Upper lobe of right lung (tissue), 1 donor: ENCODE measurements around the gene CTSK. TPM values are rescaled to one million over a fixed set of nuclear protein-coding genes. Genes with fewer than 3 reads are reported as not detected.
A peak's percentile ranks its signal among the peaks of the same experiment; 100 is the strongest.

Experiments used
- ATAC-seq: fragments of 200-7000 bp; cut with Tn5 transposase; one replicate; pipeline ENCODE4 v1.9.1; 2020; ENCODE audit warnings: mild to moderate bottlenecking, moderate library complexity
- DNase-seq: peaks from one replicate; pipeline ENCODE4 v3.0.0-alpha.2; 2020
- H3K27ac ChIP-seq: fragments of 200-600 bp; one replicate; pipeline ENCODE4 v1.8.0; 2022
- H3K27me3 ChIP-seq: fragments of 200-600 bp; one replicate; pipeline ENCODE4 v1.8.0; 2022; ENCODE audit warnings: mild to moderate bottlenecking
- H3K36me3 ChIP-seq: fragments of 200-600 bp; one replicate; pipeline ENCODE4 v1.8.0; 2022
- H3K4me1 ChIP-seq: fragments of 200-600 bp; one replicate; pipeline ENCODE4 v1.8.0; 2022
- H3K4me3 ChIP-seq: fragments of 200-600 bp; one replicate; pipeline ENCODE4 v1.8.0; 2022; ENCODE audit warnings: mild to moderate bottlenecking
- H3K9me3 ChIP-seq: fragments of 200-600 bp; one replicate; pipeline ENCODE4 v1.8.0; 2022
- CTCF ChIP-seq: fragments of 200-600 bp; IDR thresholded peaks from one replicate; pipeline ENCODE4 v1.8.0; 2022; ENCODE audit warnings: antibody characterized with exemption
- intact Hi-C: fragments of 100-400 bp; cut with DNase I; formaldehyde crosslinking; loops from one replicate; pipeline ENCODE4 v1.11.0; 2022
- total RNA-seq: library from RNA; stranded (reverse); fragmentation: NEBNext Ultra II Directional; extraction: Animal tissue kit (Norgen Biotek cat#: 25700); gene quantifications from one replicate; pipeline ENCODE4 v1.2.1, GENCODE V29; 2021
- donor health status: DM: no; HTN: yes; CAD: no; lungs with severe emphysema.

CTSK gene
- total RNA-seq, 1 donor from 2014 or later = 35.5 TPM

GRCh38 chr1:150826299-150826698 lies 18.2 kb upstream of the CTSK start:
- ATAC-seq (no peak), DNase-seq (no peak)
- H3K4me3 ChIP-seq = no peak overlapping the region
- no peaks in the 10 kb centered on the region for H3K9me3 ChIP-seq
- H3K36me3 ChIP-seq = peaks cover 96% of the 10 kb centered on the region
- no peak for TF ChIP-seq CTCF
- H3K27ac ChIP-seq = no peak overlapping the region
- intact Hi-C loops = no loop called here
- no peaks in the 10 kb centered on the region for H3K4me1 ChIP-seq
- H3K27me3 ChIP-seq = no peaks in the 10 kb centered on the region

DNA sequence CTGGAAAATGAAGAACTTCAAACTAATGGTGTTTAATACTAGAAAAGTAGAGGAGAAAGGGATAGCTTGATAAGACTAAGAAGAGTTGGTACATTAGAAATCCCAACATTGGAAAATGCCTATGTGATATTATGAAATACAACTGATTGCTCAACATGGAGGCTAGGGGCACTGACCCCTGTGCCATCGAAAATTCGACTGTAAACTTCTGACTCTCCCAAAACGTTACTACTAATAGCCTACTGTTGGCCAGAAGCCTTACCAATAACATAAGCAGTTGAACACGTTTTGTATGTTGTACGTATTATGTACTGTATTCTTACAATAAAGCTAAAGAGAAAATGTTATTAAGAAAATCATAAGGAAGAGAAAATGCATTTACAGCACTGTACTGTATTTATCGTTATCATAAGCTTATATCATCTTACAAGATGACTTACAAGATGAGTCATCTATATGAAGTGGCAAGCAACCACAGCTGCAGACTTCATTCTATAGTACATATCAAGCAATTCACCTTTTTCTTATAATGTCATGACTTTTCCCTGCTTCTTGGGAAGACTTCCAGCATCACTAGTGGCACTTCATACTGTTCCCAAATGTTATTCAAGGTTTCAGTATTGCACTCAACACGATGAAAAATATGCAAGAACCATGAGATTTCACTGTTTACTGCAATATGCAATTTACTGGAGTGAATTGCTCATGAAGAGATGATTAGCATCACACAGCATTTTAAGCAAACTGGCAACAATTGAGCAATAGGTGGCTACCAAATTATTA lies 12.9 kb upstream of the CTSK start:
- H3K4me1 ChIP-seq = no peaks in the 10 kb centered on the region
- TF ChIP-seq CTCF = no peak
- ATAC-seq (no peak), DNase-seq (no peak)
- H3K4me3 ChIP-seq = no peak overlapping the region
- H3K9me3 ChIP-seq = no peaks in the 10 kb centered on the region
- H3K27ac ChIP-seq = no peak overlapping the region
- H3K36me3 ChIP-seq = peaks cover 95% of the 10 kb centered on the region
- no peaks in the 10 kb centered on the region for H3K27me3 ChIP-seq
- intact Hi-C loops = no loop called here

GRCh38 chr1:150815871-150816270 lies 7.8 kb upstream of the CTSK start:
- no peak for TF ChIP-seq CTCF
- intact Hi-C loops = no loop called here
- Histone ChIP-seq H3K27ac (no peak overlapping the region), H3K4me1 (no peaks in the 10 kb centered on the region), H3K36me3 (peaks cover 99% of the 10 kb centered on the region), H3K4me3 (no peak overlapping the region), H3K9me3 (no peaks in the 10 kb centered on the region), H3K27me3 (no peaks in the 10 kb centered on the region)
- DNase-seq = no peak
- ATAC-seq = no peak

DNA sequence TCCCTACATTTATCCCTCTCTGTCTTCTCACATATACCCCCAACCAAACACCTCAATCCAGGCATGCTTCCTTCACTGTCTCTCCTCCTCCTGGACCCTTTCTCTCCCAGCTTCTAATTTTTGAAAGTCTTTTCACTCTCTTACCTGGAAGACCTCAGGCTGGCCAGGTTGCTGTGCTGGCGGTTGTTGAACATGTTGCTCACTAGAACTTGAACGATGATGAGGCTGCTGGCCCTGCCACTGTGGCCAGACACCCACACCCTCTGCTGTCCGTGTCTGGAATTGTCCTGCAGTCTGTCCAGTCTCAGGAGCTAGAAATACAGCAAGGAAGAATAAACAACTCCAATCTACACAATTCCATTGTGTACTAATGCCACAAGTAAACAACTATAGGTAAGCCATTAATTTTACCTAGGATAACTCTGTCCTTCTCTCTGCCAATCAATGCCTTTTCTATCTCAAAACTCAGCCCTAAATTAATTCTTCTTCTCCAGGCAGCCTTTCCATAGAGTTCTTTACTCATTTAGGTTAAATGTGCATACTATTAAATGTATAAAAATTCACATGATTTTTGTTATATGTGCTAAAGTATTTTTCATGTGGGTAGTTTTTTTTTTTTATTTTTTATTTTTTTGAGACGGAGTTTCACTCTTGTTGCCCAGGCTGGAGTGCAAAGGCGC lies 5.1 kb upstream of the CTSK start:
- H3K36me3 ChIP-seq = peaks cover 78% of the 10 kb centered on the region

GRCh38 chr1:150810958-150811659 lies 3.0 kb upstream of the CTSK start:
- DNase-seq = no peak
- Histone ChIP-seq H3K4me3 (no peak overlapping the region), H3K36me3 (peaks cover 57% of the 10 kb centered on the region), H3K27ac (no peak overlapping the region), H3K4me1 (no peaks in the 10 kb centered on the region), H3K9me3 (no peaks in the 10 kb centered on the region), H3K27me3 (no peaks in the 10 kb centered on the region)
- no peak for ATAC-seq
- no peak for TF ChIP-seq CTCF
- intact Hi-C loops = no loop called here

More for the DNA sequence above, 5.1 kb upstream of the CTSK start:
- peak; percentile 71 for TF ChIP-seq CTCF
- no peaks in the 10 kb centered on the region for H3K27me3 ChIP-seq
- no peaks in the 10 kb centered on the region for H3K4me1 ChIP-seq
- peak; percentile 77 for DNase-seq
- no peak overlapping the region for H3K4me3 ChIP-seq
- ATAC-seq = peak; percentile 97
- intact Hi-C loops = no loop called here
- no peaks in the 10 kb centered on the region for H3K9me3 ChIP-seq
- no peak overlapping the region for H3K27ac ChIP-seq
